ENCODE results near the gene TSPAN5. TPM values are rescaled to one million over a fixed set of nuclear protein-coding genes. Genes with fewer than 3 reads are reported as not detected.

TSPAN5 gene
- total RNA-seq, 2 donors from 2014 or later, result 19.6 to 22.9 TPM

GRCh38 chr4:98606894-98607293 lies 51.5 kb downstream of the TSPAN5 start:
- Mint-ChIP-seq H3K9me3 (no peaks in the 10 kb centered on the region), H3K4me1 (ENCODE audit: low read depth) (peaks cover 81% of the 10 kb centered on the region)

GRCh38 chr4:98605216-98605615 lies 53.2 kb downstream of the TSPAN5 start:
- Mint-ChIP-seq H3K36me3 (ENCODE audit: insufficient read depth in 2 of 2) (peaks cover 8 to 17% of the 10 kb centered on the region in 2 donors), H3K27ac (no peak overlapping the region), H3K4me1 (ENCODE audit: low read depth) (peaks cover 74% of the 10 kb centered on the region), H3K9me3 (peaks cover 4 to 6% of the 10 kb centered on the region in 2 donors), H3K27me3 (ENCODE audit: low read depth) (no peaks in the 10 kb centered on the region), H3K4me3 (no peak overlapping the region)
- DNase-seq (no peak), ATAC-seq (replicated peaks in 1 of 2) (no peak)

More at GRCh38 chr4:98606894-98607293, 51.5 kb downstream of the TSPAN5 start:
- H3K27me3 Mint-ChIP-seq (ENCODE audit: low read depth), result no peaks in the 10 kb centered on the region
- no peak overlapping the region for H3K27ac Mint-ChIP-seq
- H3K36me3 Mint-ChIP-seq (ENCODE audit: insufficient read depth in 2 of 2), result peaks cover 0 to 4% of the 10 kb centered on the region in 2 donors
- DNase-seq, result no peak
- no peak overlapping the region for H3K4me3 Mint-ChIP-seq
- no peak for ATAC-seq (replicated peaks in 1 of 2)

GRCh38 chr4:98604723-98605122 lies 53.7 kb downstream of the TSPAN5 start:
- Mint-ChIP-seq H3K36me3 (ENCODE audit: insufficient read depth in 2 of 2) (peaks cover 8 to 19% of the 10 kb centered on the region in 2 donors), H3K4me1 (ENCODE audit: low read depth) (peaks cover 69% of the 10 kb centered on the region), H3K27me3 (ENCODE audit: low read depth) (no peaks in the 10 kb centered on the region), H3K9me3 (peaks cover 5 to 6% of the 10 kb centered on the region in 2 donors), H3K4me3 (peak overlapping the region in 1 of 2 donors; percentile 78), H3K27ac (peak overlapping the region; percentile 83)
- ATAC-seq (replicated peaks in 1 of 2) (no peak), DNase-seq (no peak)

DNA sequence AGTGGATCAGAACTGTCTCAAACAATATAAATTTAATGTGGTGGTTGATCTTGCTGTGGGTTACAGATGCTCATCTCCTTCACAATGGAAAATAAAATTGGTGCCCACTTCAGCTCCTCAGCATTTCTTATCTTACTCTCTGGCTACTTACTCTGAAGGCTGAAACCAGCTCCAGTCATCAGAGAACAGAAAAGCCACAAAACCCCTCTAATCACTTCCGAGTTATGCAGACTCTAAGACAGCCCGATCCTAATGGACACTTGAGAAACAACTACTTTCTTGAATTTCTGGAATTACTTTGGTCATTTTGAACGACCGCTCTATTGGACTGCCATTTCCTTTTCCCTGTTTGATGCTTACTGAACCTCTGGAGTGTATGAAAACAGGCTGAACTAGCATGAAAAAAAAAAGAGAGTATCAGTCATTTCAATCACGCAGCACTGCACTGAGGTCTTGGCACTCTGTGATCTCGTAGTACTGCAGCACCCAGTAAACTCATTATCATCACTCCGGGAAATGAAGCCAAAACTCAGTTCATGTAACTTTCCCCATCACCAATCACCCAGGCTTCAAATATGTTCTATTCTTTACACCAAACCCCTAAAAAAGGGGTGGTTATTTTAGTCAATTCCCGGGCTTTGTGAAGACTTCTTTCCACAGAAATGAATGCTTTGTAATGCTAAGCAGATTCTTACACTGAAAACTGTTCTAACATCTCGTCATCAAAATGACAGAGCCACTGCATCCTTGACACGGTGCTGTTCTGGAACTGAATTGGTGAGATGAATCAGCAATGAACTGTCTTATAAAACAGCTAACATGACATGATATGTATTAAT lies 54.5 kb downstream of the TSPAN5 start:
- peaks cover 62% of the 10 kb centered on the region for H3K4me1 Mint-ChIP-seq (ENCODE audit: low read depth)
- H3K27me3 Mint-ChIP-seq (ENCODE audit: low read depth), result no peaks in the 10 kb centered on the region
- peak; percentile 41 to 60 for ATAC-seq (replicated peaks in 1 of 2)
- H3K36me3 Mint-ChIP-seq (ENCODE audit: insufficient read depth in 2 of 2), result peaks cover 10 to 25% of the 10 kb centered on the region in 2 donors
- peaks cover 6 to 8% of the 10 kb centered on the region in 2 donors for H3K9me3 Mint-ChIP-seq
- peak overlapping the region; percentile 63 to 78 for H3K4me3 Mint-ChIP-seq
- peak; percentile 24 to 29 for DNase-seq
- H3K27ac Mint-ChIP-seq, result peak overlapping the region; percentile 83

GRCh38 chr4:98602270-98602669 lies 56.1 kb downstream of the TSPAN5 start:
- DNase-seq (peak in 1 of 2 donors; percentile 12), ATAC-seq (replicated peaks in 1 of 2) (peak; percentile 68 to 73)
- Mint-ChIP-seq H3K27ac (peak overlapping the region; percentile 73), H3K36me3 (ENCODE audit: insufficient read depth in 2 of 2) (peaks cover 10 to 30% of the 10 kb centered on the region in 2 donors), H3K4me1 (ENCODE audit: low read depth) (peaks cover 53% of the 10 kb centered on the region), H3K9me3 (peaks cover 6 to 8% of the 10 kb centered on the region in 2 donors), H3K4me3 (peak overlapping the region; percentile 78), H3K27me3 (ENCODE audit: low read depth) (no peaks in the 10 kb centered on the region)

DNA sequence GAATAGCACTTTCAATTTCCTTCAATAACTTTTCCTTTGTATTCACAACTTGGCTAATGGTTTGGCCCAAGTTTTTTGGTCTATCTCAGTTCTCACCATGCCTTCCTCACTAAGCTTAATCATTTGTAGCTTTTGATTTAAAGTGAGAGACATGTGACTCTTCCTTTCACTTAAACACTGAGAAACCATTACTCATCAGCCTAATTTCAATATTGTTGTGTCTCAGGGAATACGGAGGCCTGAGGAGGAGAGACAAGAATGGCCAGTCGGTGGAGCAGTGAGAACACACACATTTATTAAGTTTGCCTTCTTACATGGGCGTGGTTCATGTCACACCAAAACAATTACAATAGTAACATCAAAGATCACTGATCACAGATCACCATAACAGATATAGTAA lies 56.7 kb downstream of the TSPAN5 start:
- Mint-ChIP-seq H3K27ac (peak overlapping the region; percentile 73), H3K4me1 (ENCODE audit: low read depth) (peaks cover 48% of the 10 kb centered on the region), H3K4me3 (peak overlapping the region; percentile 78), H3K36me3 (ENCODE audit: insufficient read depth in 2 of 2) (peaks cover 10 to 30% of the 10 kb centered on the region in 2 donors), H3K27me3 (ENCODE audit: low read depth) (no peaks in the 10 kb centered on the region), H3K9me3 (peaks cover 6 to 8% of the 10 kb centered on the region in 2 donors)
- ATAC-seq (replicated peaks in 1 of 2), result peak; percentile 76 to 82
- peak; percentile 37 to 48 for DNase-seq

DNA sequence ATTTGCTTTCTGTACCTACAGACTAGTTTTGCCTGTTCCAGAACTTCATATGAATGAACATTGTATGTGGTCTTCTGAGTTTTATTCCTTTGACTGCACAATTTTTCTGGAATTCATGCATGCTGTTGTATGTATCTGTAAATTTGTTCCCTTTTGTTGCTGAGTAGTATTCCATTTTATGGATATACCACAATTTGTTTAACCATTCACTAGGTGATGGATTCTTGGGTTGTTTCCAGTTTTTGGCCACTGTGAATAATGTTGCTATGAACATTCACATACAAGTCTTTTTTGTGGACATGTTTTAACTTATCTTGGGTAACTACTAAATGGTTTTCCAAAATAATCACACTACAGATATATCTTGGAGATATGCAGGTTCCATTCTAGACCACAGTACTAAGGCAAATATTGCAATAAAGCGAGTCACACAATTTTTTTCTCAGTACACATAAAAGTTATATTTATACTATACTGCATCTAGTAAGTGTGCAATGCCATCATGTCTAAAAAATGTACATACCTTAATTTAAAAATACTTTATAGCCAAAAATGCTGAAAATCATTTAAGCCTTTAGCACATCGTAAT lies 58.7 kb downstream of the TSPAN5 start:
- DNase-seq, result no peak
- H3K27me3 Mint-ChIP-seq (ENCODE audit: low read depth), result no peaks in the 10 kb centered on the region
- no peak overlapping the region for H3K27ac Mint-ChIP-seq
- H3K9me3 Mint-ChIP-seq, result peaks cover 6 to 8% of the 10 kb centered on the region in 2 donors
- no peak for ATAC-seq (replicated peaks in 1 of 2)
- peaks cover 12 to 29% of the 10 kb centered on the region in 2 donors for H3K36me3 Mint-ChIP-seq (ENCODE audit: insufficient read depth in 2 of 2)
- no peak overlapping the region for H3K4me3 Mint-ChIP-seq
- H3K4me1 Mint-ChIP-seq (ENCODE audit: low read depth), result peaks cover 37% of the 10 kb centered on the region

GRCh38 chr4:98586962-98587354 lies 71.5 kb downstream of the TSPAN5 start:
- H3K4me3 Mint-ChIP-seq, result no peak overlapping the region
- peaks cover 0 to 1% of the 10 kb centered on the region in 2 donors for H3K36me3 Mint-ChIP-seq (ENCODE audit: insufficient read depth in 2 of 2)
- ATAC-seq (replicated peaks in 1 of 2), result no peak
- H3K27ac Mint-ChIP-seq, result no peak overlapping the region
- peaks cover 10% of the 10 kb centered on the region for H3K4me1 Mint-ChIP-seq (ENCODE audit: low read depth)
- H3K9me3 Mint-ChIP-seq, result no peaks in the 10 kb centered on the region
- H3K27me3 Mint-ChIP-seq (ENCODE audit: low read depth), result no peaks in the 10 kb centered on the region
- DNase-seq, result no peak

DNA sequence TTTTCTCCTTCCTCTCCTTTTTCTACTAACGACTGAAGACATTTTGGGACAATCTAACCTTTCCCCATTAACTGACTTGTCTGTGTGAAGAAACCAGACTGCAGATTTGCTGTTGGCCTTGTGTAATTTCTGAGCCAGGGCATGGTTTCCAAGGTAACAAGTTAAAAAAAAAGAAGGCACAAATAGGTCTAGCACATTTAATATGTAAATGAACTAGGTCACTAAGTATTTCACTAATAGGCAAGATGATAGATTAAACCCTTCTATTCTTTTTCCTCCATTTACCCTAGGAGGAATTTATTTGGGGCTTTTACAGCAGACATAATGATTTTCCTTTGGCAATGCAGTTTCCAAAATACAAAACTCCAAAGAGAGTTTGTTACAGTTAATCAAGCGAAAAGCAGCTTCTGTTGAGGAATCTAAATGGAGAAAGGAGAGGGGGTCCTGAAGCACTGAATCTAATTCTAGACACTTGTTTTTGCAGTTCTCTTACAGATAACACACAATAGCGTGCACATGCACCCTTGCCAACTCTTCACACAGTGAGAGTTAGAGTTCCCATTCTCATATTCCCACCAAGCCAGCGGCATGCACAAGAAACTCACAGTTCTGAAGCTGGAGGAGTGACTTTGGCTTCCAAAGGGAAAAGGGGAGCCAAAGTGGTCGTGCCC lies 72.0 kb downstream of the TSPAN5 start:
- H3K27ac Mint-ChIP-seq, result no peak overlapping the region
- H3K9me3 Mint-ChIP-seq, result no peaks in the 10 kb centered on the region
- H3K4me3 Mint-ChIP-seq, result no peak overlapping the region
- no peaks in the 10 kb centered on the region for H3K27me3 Mint-ChIP-seq (ENCODE audit: low read depth)
- DNase-seq (no peak), ATAC-seq (replicated peaks in 1 of 2) (no peak)
- peaks cover 12% of the 10 kb centered on the region for H3K4me1 Mint-ChIP-seq (ENCODE audit: low read depth)
- H3K36me3 Mint-ChIP-seq (ENCODE audit: insufficient read depth in 2 of 2), result peaks cover 0 to 1% of the 10 kb centered on the region in 2 donors

DNA sequence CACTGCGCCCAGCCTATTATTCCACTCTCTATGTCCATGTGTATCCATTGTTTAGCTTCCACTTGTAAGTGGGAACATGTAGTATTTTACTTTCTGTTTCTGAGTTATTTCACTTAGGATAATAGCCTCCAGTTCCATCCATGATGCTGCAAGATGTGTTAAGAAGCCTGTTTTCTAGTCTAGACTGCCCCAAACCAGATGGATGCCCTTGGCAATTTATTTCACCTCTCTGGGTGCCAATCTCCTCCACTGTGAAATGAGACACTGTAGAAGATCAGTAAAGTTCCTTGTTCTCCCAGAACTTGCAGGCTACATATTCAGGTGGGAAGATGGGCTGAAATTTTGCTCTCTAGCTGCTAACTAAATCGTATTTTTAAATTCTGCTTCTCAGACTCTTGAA lies 72.8 kb downstream of the TSPAN5 start:
- H3K9me3 Mint-ChIP-seq, result no peaks in the 10 kb centered on the region
- no peaks in the 10 kb centered on the region for H3K27me3 Mint-ChIP-seq (ENCODE audit: low read depth)
- H3K4me3 Mint-ChIP-seq, result no peak overlapping the region
- peaks cover 0 to 1% of the 10 kb centered on the region in 2 donors for H3K36me3 Mint-ChIP-seq (ENCODE audit: insufficient read depth in 2 of 2)
- ATAC-seq (replicated peaks in 1 of 2) (no peak), DNase-seq (no peak)
- no peak overlapping the region for H3K27ac Mint-ChIP-seq
- peaks cover 20% of the 10 kb centered on the region for H3K4me1 Mint-ChIP-seq (ENCODE audit: low read depth)

DNA sequence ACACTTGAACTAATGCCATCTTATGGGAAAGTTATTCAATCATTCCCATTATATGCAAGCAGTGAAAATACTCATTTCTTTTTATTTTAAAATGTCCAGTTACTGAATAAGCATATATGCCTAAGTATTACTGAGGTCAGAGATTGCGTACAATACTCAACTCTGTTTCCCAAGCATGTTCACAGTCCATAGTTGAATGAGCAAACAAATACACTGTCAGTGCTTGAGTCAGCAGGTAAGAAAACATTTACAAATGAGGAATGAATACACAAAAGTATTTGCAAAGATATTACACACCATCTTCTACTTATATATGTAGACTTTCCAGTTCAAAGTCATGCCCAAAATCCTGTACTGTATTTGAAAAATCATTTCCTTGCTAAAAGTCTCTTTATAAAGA lies 74.1 kb downstream of the TSPAN5 start:
- ATAC-seq (replicated peaks in 1 of 2), result no peak
- Mint-ChIP-seq H3K4me1 (ENCODE audit: low read depth) (peaks cover 28% of the 10 kb centered on the region), H3K4me3 (no peak overlapping the region), H3K9me3 (no peaks in the 10 kb centered on the region), H3K27ac (no peak overlapping the region), H3K36me3 (ENCODE audit: insufficient read depth in 2 of 2) (peaks cover 0 to 1% of the 10 kb centered on the region in 2 donors), H3K27me3 (ENCODE audit: low read depth) (no peaks in the 10 kb centered on the region)
- no peak for DNase-seq

- ATAC-seq (replicated peaks in 1 of 2) (no peak), DNase-seq (no peak)
- peaks cover 38% of the 10 kb centered on the region for H3K4me1 Mint-ChIP-seq (ENCODE audit: low read depth)
- H3K9me3 Mint-ChIP-seq, result peaks cover 0 to 1% of the 10 kb centered on the region in 2 donors
- H3K4me3 Mint-ChIP-seq, result no peak overlapping the region
- H3K27ac Mint-ChIP-seq, result no peak overlapping the region
- H3K36me3 Mint-ChIP-seq (ENCODE audit: insufficient read depth in 2 of 2), result no peaks in the 10 kb centered on the region
- H3K27me3 Mint-ChIP-seq (ENCODE audit: low read depth), result no peaks in the 10 kb centered on the region
Measured at GRCh38 chr4:98583265-98583664, 75.1 kb downstream of the TSPAN5 start.

DNA sequence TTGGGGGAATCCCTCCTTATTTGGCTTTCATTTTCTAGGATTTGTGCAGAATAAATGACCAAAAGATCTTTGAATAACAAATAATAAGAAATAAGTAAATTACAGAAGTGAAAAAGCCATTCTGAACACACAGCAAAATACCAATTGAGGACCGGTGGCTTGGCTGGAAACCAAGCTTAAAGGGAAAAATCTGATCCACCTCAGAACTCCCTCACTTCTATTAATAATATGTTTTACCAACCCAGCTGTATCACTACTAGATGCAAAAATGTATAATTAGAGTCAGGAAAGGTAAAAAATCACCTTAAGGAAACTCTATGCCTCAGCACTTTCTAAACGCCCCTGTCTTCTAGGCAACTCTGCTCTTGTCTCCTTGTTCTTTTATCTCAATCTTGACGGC lies 77.3 kb downstream of the TSPAN5 start:
- DNase-seq, result no peak
- no peaks in the 10 kb centered on the region for H3K27me3 Mint-ChIP-seq (ENCODE audit: low read depth)
- H3K4me1 Mint-ChIP-seq (ENCODE audit: low read depth), result peaks cover 41% of the 10 kb centered on the region
- H3K36me3 Mint-ChIP-seq (ENCODE audit: insufficient read depth in 2 of 2), result no peaks in the 10 kb centered on the region
- H3K4me3 Mint-ChIP-seq, result no peak overlapping the region
- peaks cover 0 to 1% of the 10 kb centered on the region in 2 donors for H3K9me3 Mint-ChIP-seq
- H3K27ac Mint-ChIP-seq, result no peak overlapping the region
- no peak for ATAC-seq (replicated peaks in 1 of 2)

Measured in activated T-cell treated with anti-CD3 and anti-CD28 coated beads, Interleukin-2, amount 50 U/mL, for 72 hours (primary cell).